ENCODE results near the gene TBC1D28.
"Not testable (repeated sequence)": the region's sequence is repeated elsewhere in the genome, so short reads cannot be mapped to it uniquely, and the experiment has no call there.

DNA sequence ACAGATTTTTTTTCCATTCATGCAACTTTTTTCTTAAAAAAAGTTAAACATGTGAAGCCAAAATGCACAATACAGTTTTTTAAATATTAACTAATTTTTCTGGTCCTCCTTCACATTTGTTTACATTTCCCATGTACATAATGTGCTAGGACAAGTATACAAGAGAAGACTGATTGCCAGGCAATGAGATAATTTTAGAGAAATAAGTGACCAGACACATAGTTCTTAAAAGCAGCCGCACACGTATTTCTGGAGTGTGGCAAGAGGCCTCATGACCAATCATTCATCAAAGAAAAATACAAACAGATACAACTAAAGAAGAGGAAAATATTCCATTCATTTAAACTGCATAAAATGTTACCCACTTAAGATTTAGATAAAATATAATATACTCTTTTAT is 22.1 kb upstream of the TBC1D28 start:
- not testable (repeated sequence) for TF ChIP-seq CTCF, POLR2AphosphoS5, POLR2A, EP300 (IDR thresholded peaks at IDR 0.05)
